Ishikawa (cell line): ENCODE measurements around the gene ADCY5.

Source experiments
- CEBPB ChIP-seq: IDR thresholded peaks from 2 replicates; pipeline ENCODE4 v1.6.1; 2012
- CREB1 ChIP-seq: IDR thresholded peaks from 2 replicates; pipeline ENCODE4 v1.6.1; 2012; ENCODE audit warnings: low read depth
- EGR1 ChIP-seq: IDR thresholded peaks from 2 replicates; pipeline ENCODE4 v1.6.1; 2012
- EP300 ChIP-seq: IDR thresholded peaks from 2 replicates; pipeline ENCODE4 v1.6.1; 2012; ENCODE audit warnings: borderline replicate concordance
- FOXM1 ChIP-seq: IDR thresholded peaks from 2 replicates; pipeline ENCODE4 v1.6.1; 2012; ENCODE audit warnings: low read depth, borderline replicate concordance
- MAX ChIP-seq: IDR thresholded peaks from 2 replicates; pipeline ENCODE4 v1.6.1; 2012
- NFIC ChIP-seq: IDR thresholded peaks from 2 replicates; pipeline ENCODE4 v1.6.1; 2012
- RAD21 ChIP-seq: IDR thresholded peaks from 2 replicates; pipeline ENCODE4 v1.6.1; 2012; ENCODE audit warnings: low read depth
- REST ChIP-seq: IDR thresholded peaks from 2 replicates; pipeline ENCODE4 v1.6.1; 2012; ENCODE audit warnings: low read depth, mild to moderate bottlenecking
- TAF1 ChIP-seq: IDR thresholded peaks from 2 replicates; pipeline ENCODE4 v1.6.1; 2012; ENCODE audit warnings: low read depth, mild to moderate bottlenecking
- TCF12 ChIP-seq: IDR thresholded peaks from 2 replicates; pipeline ENCODE4 v1.6.1; 2012; ENCODE audit warnings: low read depth
- TEAD4 ChIP-seq: IDR thresholded peaks from 2 replicates; pipeline ENCODE4 v1.6.1; 2012
- USF1 ChIP-seq: IDR thresholded peaks from 2 replicates; pipeline ENCODE4 v1.6.1; 2012
- YY1 ChIP-seq: IDR thresholded peaks from 2 replicates; pipeline ENCODE4 v1.6.1; 2012; ENCODE audit warnings: low read depth
- ZBTB7A ChIP-seq: IDR thresholded peaks from 2 replicates; pipeline ENCODE4 v1.6.1; 2012; ENCODE audit warnings: low read depth

The ADCY5 gene

GRCh38 chr3:123431007-123431657, 17.8 kb downstream of the ADCY5 start:
- no peak for TF ChIP-seq ZBTB7A
- TF ChIP-seq CEBPB, result no peak
- no peak for TF ChIP-seq YY1
- TF ChIP-seq RAD21, result no peak
- TF ChIP-seq MAX, result no peak
- TF ChIP-seq EP300, result no peak
- no peak for TF ChIP-seq TEAD4
- TF ChIP-seq FOXM1, result no peak
- TF ChIP-seq TAF1, result no peak
- TF ChIP-seq TCF12, result no peak
- no peak for TF ChIP-seq REST

GRCh38 chr3:123430266-123430665, 18.6 kb downstream of the ADCY5 start:
- no peak for TF ChIP-seq TAF1
- TF ChIP-seq EP300, result no peak
- TF ChIP-seq EGR1, result no peak
- no peak for TF ChIP-seq ZBTB7A
- no peak for TF ChIP-seq MAX
- TF ChIP-seq FOXM1, result no peak
- no peak for TF ChIP-seq RAD21
- no peak for TF ChIP-seq CREB1
- TF ChIP-seq TCF12, result no peak
- TF ChIP-seq YY1, result no peak
- no peak for TF ChIP-seq REST
- no peak for TF ChIP-seq USF1
- TF ChIP-seq CEBPB, result no peak
- no peak for TF ChIP-seq TEAD4
- TF ChIP-seq NFIC, result no peak

GRCh38 chr3:123429362-123430125, 19.3 kb downstream of the ADCY5 start:
- TF ChIP-seq CEBPB, result no peak
- TF ChIP-seq ZBTB7A, result no peak
- TF ChIP-seq TEAD4, result no peak
- TF ChIP-seq FOXM1, result no peak
- TF ChIP-seq TAF1, result no peak
- no peak for TF ChIP-seq EGR1
- TF ChIP-seq CREB1, result no peak
- TF ChIP-seq MAX, result no peak
- TF ChIP-seq TCF12, result no peak
- TF ChIP-seq EP300, result no peak
- no peak for TF ChIP-seq YY1
- no peak for TF ChIP-seq USF1
- no peak for TF ChIP-seq NFIC
- TF ChIP-seq RAD21, result no peak

- TF ChIP-seq REST (no peak), TAF1 (no peak), ZBTB7A (no peak), EP300 (no peak), RAD21 (no peak), TCF12 (no peak), YY1 (no peak), CEBPB (no peak), NFIC (no peak), CREB1 (no peak), FOXM1 (no peak), TEAD4 (no peak)
Observed at GRCh38 chr3:123424999-123425712, 23.7 kb downstream of the ADCY5 start.
